DOHH2 (cell line): ENCODE measurements around the gene CIC.

Experiments used
- H3F3A ChIP-seq: fragments of 200-600 bp; sonication (generic), shearing (Covaris generic); 2 replicates; pipeline ENCODE4 v1.6.0; 2016; ENCODE audit warnings: antibody characterized with exemption, mild to moderate bottlenecking; ENCODE audit not compliant: control insufficient read depth, insufficient read depth
- H3K27ac ChIP-seq: fragments of 200-600 bp; sonication (generic); 2 replicates; pipeline ENCODE4 v1.5.1; 2014; ENCODE audit warnings: low read depth, mild to moderate bottlenecking, low read length, moderate library complexity
- H3K27me3 ChIP-seq: fragments of 200-600 bp; sonication (generic); 2 replicates; pipeline ENCODE4 v1.6.1; 2014; ENCODE audit warnings: mild to moderate bottlenecking, low read length, mixed read lengths; ENCODE audit not compliant: control insufficient read depth
- H3K36me3 ChIP-seq: fragments of 200-600 bp; sonication (generic); 2 replicates; pipeline ENCODE4 v1.6.1; 2014; ENCODE audit warnings: mild to moderate bottlenecking, low read length, moderate library complexity, mixed read lengths; ENCODE audit not compliant: control insufficient read depth
- H3K4me1 ChIP-seq: fragments of 200-600 bp; sonication (generic); 2 replicates; pipeline ENCODE4 v1.6.1; 2014; ENCODE audit warnings: mild to moderate bottlenecking, low read length, mixed read lengths; ENCODE audit not compliant: control insufficient read depth
- H3K4me2 ChIP-seq: fragments of 200-600 bp; sonication (generic); 2 replicates; pipeline ENCODE4 v1.6.0; 2014; ENCODE audit warnings: mild to moderate bottlenecking, low read length, moderate library complexity
- H3K4me3 ChIP-seq: fragments of 200-600 bp; sonication (generic); 2 replicates; pipeline ENCODE4 v1.5.1; 2014; ENCODE audit warnings: mild to moderate bottlenecking, low read length, mixed read lengths
- H3K79me2 ChIP-seq: fragments of 200-600 bp; sonication (generic); 2 replicates; pipeline ENCODE4 v1.6.1; 2014; ENCODE audit warnings: mild to moderate bottlenecking, low read length, mixed read lengths; ENCODE audit not compliant: control insufficient read depth
- H3K9me2 ChIP-seq: fragments of 200-600 bp; sonication (generic); replicated peaks from 2 replicates; pipeline ENCODE4 v1.6.1; 2014; ENCODE audit warnings: mild to moderate bottlenecking, low read length, mixed read lengths; ENCODE audit not compliant: control insufficient read depth
- H3K9me3 ChIP-seq: fragments of 200-600 bp; sonication (generic); 2 replicates; pipeline ENCODE4 v1.6.1; 2014; ENCODE audit warnings: antibody characterized with exemption, low read length, mixed read lengths; ENCODE audit not compliant: control insufficient read depth, insufficient read depth
- H4K20me1 ChIP-seq: fragments of 200-600 bp; sonication (generic); 2 replicates; pipeline ENCODE4 v1.6.0; 2014; ENCODE audit warnings: low read depth, mild to moderate bottlenecking, antibody characterized with exemption, low read length, moderate library complexity; ENCODE audit not compliant: control insufficient read depth, insufficient read depth
- EZH2phosphoT487 ChIP-seq: fragments of 200-600 bp; sonication (generic); IDR thresholded peaks from 2 replicates; pipeline ENCODE4 v1.6.1; 2017; ENCODE audit warnings: borderline replicate concordance, mild to moderate bottlenecking, antibody characterized with exemption, low read length, moderate library complexity, mixed read lengths
- TF ChIP-seq, protein P1 (sequence below): fragments of 200-600 bp; sonication (generic); IDR thresholded peaks from one replicate; pipeline ENCODE4 v1.5.1; 2014; ENCODE audit warnings: antibody characterized with exemption, mild to moderate bottlenecking, low read depth, low read length; ENCODE audit not compliant: poor library complexity, severe bottlenecking

CIC gene

DNA sequence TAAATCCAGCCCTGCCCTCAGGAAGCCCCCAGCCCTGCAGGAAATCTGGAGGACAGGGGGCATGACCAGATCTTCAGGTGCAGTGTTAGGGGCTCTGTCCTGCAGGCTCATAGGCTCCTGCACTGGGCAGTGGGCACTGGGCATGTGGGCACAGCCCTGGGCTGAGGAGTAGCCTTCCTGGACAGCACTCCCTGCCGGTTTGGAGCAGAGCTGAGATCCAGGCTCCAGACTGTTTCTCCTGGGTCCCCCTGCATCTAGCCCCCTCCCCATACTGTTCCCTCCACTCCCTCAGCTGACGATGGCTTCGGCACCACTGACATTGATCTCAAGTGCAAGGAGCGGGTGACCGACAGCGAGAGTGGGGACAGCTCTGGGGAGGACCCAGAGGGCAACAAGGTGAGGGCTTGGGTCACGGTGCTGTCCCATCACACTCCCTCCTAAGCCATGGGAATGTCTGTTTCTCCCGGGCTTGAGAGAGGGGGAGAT lies 20.5 kb downstream of the CIC start:
- 0 out of 2 replicates have a peak, but pooled peaks cover 3% of the 10 kb centered on the region for H4K20me1 ChIP-seq
- H3K4me3 ChIP-seq: no peak overlapping the region
- H3K9me2 ChIP-seq: no peaks in the 10 kb centered on the region
- no peaks in the 10 kb centered on the region for H3K27me3 ChIP-seq
- no peaks in the 10 kb centered on the region for H3K9me3 ChIP-seq
- no peak overlapping the region for H3K27ac ChIP-seq
- peaks cover 88% of the 10 kb centered on the region for H3K36me3 ChIP-seq
- peaks cover 21% of the 10 kb centered on the region for H3K79me2 ChIP-seq
- H3F3A ChIP-seq: no peaks in the 10 kb centered on the region
- no peak overlapping the region for H3K4me2 ChIP-seq
- peaks cover 21% of the 10 kb centered on the region for H3K4me1 ChIP-seq
- TF ChIP-seq, protein P1, sequence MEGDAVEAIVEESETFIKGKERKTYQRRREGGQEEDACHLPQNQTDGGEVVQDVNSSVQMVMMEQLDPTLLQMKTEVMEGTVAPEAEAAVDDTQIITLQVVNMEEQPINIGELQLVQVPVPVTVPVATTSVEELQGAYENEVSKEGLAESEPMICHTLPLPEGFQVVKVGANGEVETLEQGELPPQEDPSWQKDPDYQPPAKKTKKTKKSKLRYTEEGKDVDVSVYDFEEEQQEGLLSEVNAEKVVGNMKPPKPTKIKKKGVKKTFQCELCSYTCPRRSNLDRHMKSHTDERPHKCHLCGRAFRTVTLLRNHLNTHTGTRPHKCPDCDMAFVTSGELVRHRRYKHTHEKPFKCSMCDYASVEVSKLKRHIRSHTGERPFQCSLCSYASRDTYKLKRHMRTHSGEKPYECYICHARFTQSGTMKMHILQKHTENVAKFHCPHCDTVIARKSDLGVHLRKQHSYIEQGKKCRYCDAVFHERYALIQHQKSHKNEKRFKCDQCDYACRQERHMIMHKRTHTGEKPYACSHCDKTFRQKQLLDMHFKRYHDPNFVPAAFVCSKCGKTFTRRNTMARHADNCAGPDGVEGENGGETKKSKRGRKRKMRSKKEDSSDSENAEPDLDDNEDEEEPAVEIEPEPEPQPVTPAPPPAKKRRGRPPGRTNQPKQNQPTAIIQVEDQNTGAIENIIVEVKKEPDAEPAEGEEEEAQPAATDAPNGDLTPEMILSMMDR: no peak
- TF ChIP-seq EZH2phosphoT487: no peak

GRCh38 chr19:42290136-42290522 lies 21.1 kb downstream of the CIC start:
- Histone ChIP-seq H3K4me1 (peaks cover 18% of the 10 kb centered on the region), H3K9me3 (no peaks in the 10 kb centered on the region), H3K4me2 (no peak overlapping the region), H3K9me2 (no peaks in the 10 kb centered on the region), H3K36me3 (peaks cover 90% of the 10 kb centered on the region), H3K4me3 (no peak overlapping the region), H3K27ac (no peak overlapping the region), H3K79me2 (peaks cover 16% of the 10 kb centered on the region), H3K27me3 (no peaks in the 10 kb centered on the region), H3F3A (no peaks in the 10 kb centered on the region), H4K20me1 (0 out of 2 replicates have a peak, but pooled peaks cover 3% of the 10 kb centered on the region)
- no peak for TF ChIP-seq EZH2phosphoT487
- TF ChIP-seq, protein P1: no peak

DNA sequence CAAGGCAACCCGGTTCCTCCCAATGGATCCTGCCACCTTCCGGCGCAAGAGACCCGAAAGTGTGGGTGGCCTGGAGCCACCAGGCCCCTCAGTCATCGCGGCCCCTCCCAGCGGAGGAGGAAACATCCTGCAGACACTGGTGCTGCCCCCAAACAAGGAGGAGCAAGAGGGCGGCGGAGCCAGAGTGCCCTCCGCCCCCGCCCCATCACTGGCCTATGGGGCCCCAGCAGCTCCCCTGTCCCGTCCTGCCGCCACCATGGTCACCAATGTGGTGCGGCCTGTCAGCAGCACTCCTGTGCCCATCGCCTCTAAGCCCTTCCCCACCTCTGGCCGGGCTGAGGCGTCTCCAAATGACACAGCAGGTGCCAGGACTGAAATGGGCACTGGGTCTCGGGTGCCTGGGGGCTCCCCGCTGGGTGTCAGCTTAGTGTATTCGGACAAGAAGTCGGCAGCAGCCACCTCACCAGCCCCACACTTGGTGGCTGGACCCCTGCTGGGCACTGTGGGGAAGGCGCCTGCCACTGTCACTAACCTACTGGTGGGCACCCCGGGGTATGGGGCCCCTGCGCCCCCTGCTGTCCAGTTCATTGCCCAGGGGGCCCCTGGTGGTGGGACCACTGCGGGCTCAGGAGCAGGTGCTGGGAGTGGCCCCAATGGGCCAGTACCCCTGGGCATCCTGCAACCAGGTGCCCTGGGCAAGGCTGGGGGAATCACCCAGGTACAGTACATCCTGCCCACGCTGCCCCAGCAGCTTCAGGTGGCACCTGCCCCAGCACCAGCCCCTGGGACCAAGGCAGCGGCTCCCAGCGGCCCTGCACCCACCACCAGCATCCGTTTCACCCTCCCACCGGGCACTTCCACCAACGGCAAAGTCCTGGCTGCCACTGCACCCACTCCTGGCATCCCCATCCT lies 21.7 kb downstream of the CIC start:
- Histone ChIP-seq H3K79me2 (peaks cover 10% of the 10 kb centered on the region), H3K9me2 (no peaks in the 10 kb centered on the region), H3K27me3 (no peaks in the 10 kb centered on the region), H4K20me1 (no peaks in the 10 kb centered on the region), H3F3A (no peaks in the 10 kb centered on the region), H3K27ac (no peak overlapping the region), H3K4me2 (no peak overlapping the region), H3K9me3 (no peaks in the 10 kb centered on the region), H3K4me3 (no peak overlapping the region), H3K36me3 (peaks cover 93% of the 10 kb centered on the region), H3K4me1 (peaks cover 13% of the 10 kb centered on the region)
- TF ChIP-seq, protein P1: peak; percentile 83
- TF ChIP-seq EZH2phosphoT487: no peak
